Tongue (tissue), 2 donors: ENCODE results near the gene EYA2. TPM values are rescaled to one million over a fixed set of nuclear protein-coding genes. Genes with fewer than 3 reads are reported as not detected.
"Not testable (repeated sequence)": the region's sequence is repeated elsewhere in the genome, so short reads cannot be mapped to it uniquely, and the experiment has no call there.

ENCODE experiments used
- DNase-seq: peaks from one replicate; pipeline ENCODE4 v3.0.0-alpha.2; 2015
- total RNA-seq: library from RNA; depleted of rRNA; stranded (reverse); fragments of >200 nt; gene quantifications from one replicate; pipeline ENCODE4 v1.2.3, GENCODE V29; 2014

EYA2 gene
- total RNA-seq, 1 donor from 2014 or later: 1.3 TPM

- peak; percentile 79 for DNase-seq
These were observed 311.0 kb downstream of the EYA2 start for GRCh38 chr20:47205577-47206123.

GRCh38 chr20:47206552-47206951, 311.9 kb downstream of the EYA2 start:
- not testable (repeated sequence) for DNase-seq

- DNase-seq: no peak
These were observed 312.5 kb downstream of the EYA2 start for GRCh38 chr20:47206962-47207641.

- DNase-seq: no peak
These were observed 314.0 kb downstream of the EYA2 start for GRCh38 chr20:47208534-47209174.

GRCh38 chr20:47209982-47210381, 315.3 kb downstream of the EYA2 start:
- DNase-seq: no peak

- DNase-seq: no peak
These were observed 315.8 kb downstream of the EYA2 start for GRCh38 chr20:47210470-47210869.

- DNase-seq: no peak
These were observed 316.4 kb downstream of the EYA2 start for GRCh38 chr20:47211036-47211435.

GRCh38 chr20:47212606-47213207, 318.1 kb downstream of the EYA2 start:
- DNase-seq: no peak

- no peak for DNase-seq
These were observed 319.3 kb downstream of the EYA2 start for GRCh38 chr20:47213966-47214365.

- DNase-seq: no peak
These were observed 321.2 kb downstream of the EYA2 start for GRCh38 chr20:47215653-47216397.

- DNase-seq: no peak
These were observed 322.3 kb downstream of the EYA2 start for GRCh38 chr20:47216819-47217410.

- DNase-seq: no peak
These were observed 323.1 kb downstream of the EYA2 start for GRCh38 chr20:47217482-47218446.

- peak; percentile 16 for DNase-seq
These were observed 325.5 kb downstream of the EYA2 start for GRCh38 chr20:47220161-47220582.

GRCh38 chr20:47221036-47221625, 326.5 kb downstream of the EYA2 start:
- DNase-seq: no peak

GRCh38 chr20:47222468-47223119, 328.0 kb downstream of the EYA2 start:
- DNase-seq: no peak

GRCh38 chr20:47223896-47224295, 329.3 kb downstream of the EYA2 start:
- no peak for DNase-seq

- DNase-seq: no peak
These were observed 329.7 kb downstream of the EYA2 start for GRCh38 chr20:47224300-47224791.

- DNase-seq: no peak
These were observed 330.2 kb downstream of the EYA2 start for GRCh38 chr20:47224857-47225256.

GRCh38 chr20:47225458-47225857, 330.8 kb downstream of the EYA2 start:
- DNase-seq: no peak

GRCh38 chr20:47227119-47227518, 332.5 kb downstream of the EYA2 start:
- DNase-seq: no peak
